ENCODE results near the gene SCGB1A1. TPM values are rescaled to one million over a fixed set of nuclear protein-coding genes. Genes with fewer than 3 reads are reported as not detected.

Gene SCGB1A1
- total RNA-seq: not detected

GRCh38 chr11:62418733-62419132, at the start of gene SCGB1A1:
Gene SCGB1A1 (plus strand): TSS chr11:62419033. CDS start chr11:62419096, 63 bp downstream.

Other genes with a start within 250 kb of the SCGB1A1 start
- not detected for gene SCGB1D1, start 228.8 kb upstream of the SCGB1A1 start, total RNA-seq
- not detected for gene SCGB2A1, start 210.4 kb upstream of the SCGB1A1 start, total RNA-seq
- not detected for gene SCGB1D2, start 176.8 kb upstream of the SCGB1A1 start, total RNA-seq
- gene SCGB2A2, start 148.9 kb upstream of the SCGB1A1 start, total RNA-seq: not detected
- not detected for gene SCGB1D4, start 120.0 kb upstream of the SCGB1A1 start, total RNA-seq
- 37.1 TPM for gene ASRGL1, start 81.6 kb upstream of the SCGB1A1 start, total RNA-seq
- 286 TPM for gene AHNAK, start 127.8 kb downstream of the SCGB1A1 start, total RNA-seq
- gene EEF1G, start 154.9 kb downstream of the SCGB1A1 start, total RNA-seq: 1,423 TPM
- 12.9 TPM for gene TUT1, start 172.5 kb downstream of the SCGB1A1 start, total RNA-seq
- 79.0 TPM for gene MTA2, start 182.8 kb downstream of the SCGB1A1 start, total RNA-seq
- gene EML3, start 193.7 kb downstream of the SCGB1A1 start, total RNA-seq: 26.9 TPM
- 1.6 TPM for gene ROM1, start 194.2 kb downstream of the SCGB1A1 start, total RNA-seq
- 28.3 TPM for gene B3GAT3, start 203.0 kb downstream of the SCGB1A1 start, total RNA-seq
- gene GANAB, start 227.6 kb downstream of the SCGB1A1 start, total RNA-seq: 253 TPM
- 23.0 TPM for gene INTS5, start 234.3 kb downstream of the SCGB1A1 start, total RNA-seq
- 20.1 TPM for gene C11orf98, start 246.2 kb downstream of the SCGB1A1 start, total RNA-seq
- 8.9 TPM for gene CSKMT, start 246.3 kb downstream of the SCGB1A1 start, total RNA-seq

Data from metanephros (tissue), 1 donor.